Sigmoid colon (tissue), 4 donors: ENCODE results near the gene SLC22A5.

ENCODE experiments used
- CTCF ChIP-seq, 4 experiments: fragments of 450-650 bp in 3 of 4; fragments of 200-600 bp in 1 of 4; IDR thresholded peaks; one replicate each; pipeline ENCODE4 v1.5.1; 2016 to 2019; ENCODE audit warnings: antibody characterized with exemption in 4 of 4, mild to moderate bottlenecking in 3 of 4, moderate library complexity in 2 of 4
- POLR2A ChIP-seq, 2 donors: fragments of 450-650 bp; IDR thresholded peaks; one replicate each; pipeline ENCODE4 v1.6.1; 2016; ENCODE audit warnings: antibody characterized with exemption in 2 of 2, mild to moderate bottlenecking in 2 of 2, moderate library complexity in 2 of 2
- POLR2AphosphoS5 ChIP-seq, 4 donors: sonication (generic); formaldehyde crosslinking; IDR thresholded peaks; one replicate each; pipeline ENCODE4 v1.6.1; 2017; ENCODE audit warnings: antibody characterized with exemption in 4 of 4

DNA sequence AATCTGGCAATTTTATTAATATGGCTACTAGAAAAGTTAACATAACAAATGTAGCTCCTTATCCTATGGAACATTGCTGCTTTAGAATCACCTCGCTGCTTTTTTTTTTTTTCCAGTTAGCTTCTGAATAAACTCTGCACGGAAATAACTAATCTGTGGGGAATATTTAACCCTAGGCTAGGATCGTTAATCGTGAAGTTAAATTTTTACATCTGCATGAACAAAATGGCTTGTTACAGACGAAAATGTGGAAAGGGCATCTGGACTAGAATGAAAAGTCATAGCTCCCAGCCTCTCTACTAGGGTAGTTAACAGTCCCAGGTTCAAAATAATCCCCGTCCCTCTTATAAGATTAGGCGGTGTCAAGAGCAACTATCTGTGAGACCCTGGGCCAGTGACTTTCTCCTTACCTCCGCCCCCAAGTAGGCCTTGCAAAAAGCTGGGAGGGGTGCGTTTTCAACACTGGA is 470 bp upstream of the SLC22A5 start:
- TF ChIP-seq CTCF (IDR thresholded peaks at IDR 0.05), result no peak
- TF ChIP-seq POLR2AphosphoS5 (IDR thresholded peaks at IDR 0.05), result no peak
- no peak for TF ChIP-seq POLR2A (IDR thresholded peaks at IDR 0.05)
